HL-60/S4 treated with retinoic acid at 250 ng/mL for 4 days and 3 days (cell line): Measurements from ENCODE around the gene AKAP1.

Experiments
- in situ Hi-C: fragments of 300-500 bp; cut with MboI; formaldehyde crosslinking; loops from 2 replicates; pipeline ENCODE4 v1.7.0; 2022; ENCODE audit warnings: low sequenced_read_pairs

AKAP1 gene

GRCh38 chr17:57158795-57159194 lies 73.7 kb downstream of the AKAP1 start:
- in situ Hi-C loops, result no loop called here

- in situ Hi-C loops, result no loop called here
These were observed 75.6 kb downstream of the AKAP1 start for GRCh38 chr17:57160624-57161023.

GRCh38 chr17:57164814-57165213 lies 79.8 kb downstream of the AKAP1 start:
- in situ Hi-C loops, result no loop called here

GRCh38 chr17:57165754-57166153 lies 80.7 kb downstream of the AKAP1 start:
- in situ Hi-C loops, result no loop called here

GRCh38 chr17:57166803-57167202 lies 81.8 kb downstream of the AKAP1 start:
- in situ Hi-C loops, result no loop called here

GRCh38 chr17:57168695-57169094 lies 83.6 kb downstream of the AKAP1 start:
- in situ Hi-C loops, result no loop called here

GRCh38 chr17:57170866-57171265 lies 85.8 kb downstream of the AKAP1 start:
- in situ Hi-C loops, result no loop called here
